Measurements from ENCODE around the gene S100A7. TPM values are rescaled to one million over a fixed set of nuclear protein-coding genes. Genes with fewer than 3 reads are reported as not detected.
"Not testable (repeated sequence)": the region's sequence is repeated elsewhere in the genome, so short reads cannot be mapped to it uniquely, and the experiment has no call there.

The S100A7 gene
- total and polyA plus RNA-seq, 2 donors (not counting 1 experiment from before 2014, with no cell fraction given) = not detected

GRCh38 chr1:153466908-153467307, 6.5 kb upstream of the S100A7 start:
- no peaks in the 10 kb centered on the region for H3K9me3 ChIP-seq (ENCODE audit: control insufficient read depth, insufficient read depth, low read depth, low read length)

DNA sequence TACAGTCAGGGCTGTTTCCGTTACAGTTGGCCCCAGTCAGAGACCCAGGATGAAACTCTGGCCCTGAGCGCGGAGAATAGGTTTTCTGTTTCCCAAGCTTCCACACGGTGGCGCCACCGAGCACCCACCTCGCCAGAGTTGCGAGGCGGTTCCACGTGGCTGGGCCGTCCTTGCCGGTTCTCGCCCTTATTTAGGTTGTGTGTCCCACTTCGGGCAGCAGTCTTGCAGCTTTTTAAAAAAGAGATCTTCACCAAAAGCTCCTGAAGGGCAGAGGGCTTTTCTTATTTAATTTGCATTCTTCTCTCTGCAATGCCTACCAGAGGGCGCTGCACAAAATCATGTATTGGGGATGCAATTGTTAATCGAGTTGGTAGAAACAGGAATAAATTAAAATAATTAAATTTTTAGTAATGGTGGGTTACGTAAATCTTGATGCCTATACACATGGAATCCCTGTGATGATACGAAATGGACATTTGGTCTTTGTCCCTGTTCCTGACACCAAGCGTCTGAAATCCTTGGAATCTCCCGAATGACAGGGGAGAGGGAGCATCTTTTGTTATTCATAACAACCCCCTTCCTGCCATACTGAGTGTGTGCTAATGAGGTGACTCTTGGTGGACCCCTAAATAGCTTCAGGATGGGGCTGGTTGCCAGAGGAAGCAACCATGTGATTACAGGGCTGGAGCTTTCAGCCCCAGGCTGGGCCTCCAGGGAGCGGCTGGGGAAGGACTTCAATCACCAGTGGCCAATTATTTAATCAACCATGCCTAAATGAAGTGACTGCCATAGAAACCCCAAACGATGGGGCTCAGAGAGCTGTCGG, 5.6 kb upstream of the S100A7 start:
- H3K4me1 ChIP-seq (ENCODE audit: control insufficient read depth, extremely low read depth, insufficient read depth, low read length) = peaks cover 5% of the 10 kb centered on the region
- DNase-seq (ENCODE audit: low read depth in 2 of 2) = peak; percentile 19 to 29
- H3K27me3 ChIP-seq (ENCODE audit: control insufficient read depth, insufficient read depth, low read length) = peaks cover 5% of the 10 kb centered on the region
- H4K20me1 ChIP-seq (ENCODE audit: control insufficient read depth, extremely low read depth, insufficient read depth, low read length) = no peaks in the 10 kb centered on the region
- H3K9ac ChIP-seq (ENCODE audit: insufficient read depth, low read length) = no peak overlapping the region
- no peaks in the 10 kb centered on the region for H3K9me3 ChIP-seq (ENCODE audit: control insufficient read depth, insufficient read depth, low read depth, low read length)
- no peaks in the 10 kb centered on the region for H3K79me2 ChIP-seq (ENCODE audit: control insufficient read depth, insufficient read depth, low read length)
- H3K27ac ChIP-seq (ENCODE audit: insufficient read depth, low read length) = no peak overlapping the region
- H3K36me3 ChIP-seq (ENCODE audit: control insufficient read depth, insufficient read depth, low read length) = no peaks in the 10 kb centered on the region
- H2AFZ ChIP-seq (ENCODE audit: low read length) = no peak overlapping the region
- H3K4me2 ChIP-seq (ENCODE audit: extremely low read depth, insufficient read depth, low read length) = no peak overlapping the region
- H3K4me3 ChIP-seq (replicated peaks in 1 of 4; ENCODE audit: control extremely low read depth in 1 of 4, insufficient read depth in 1 of 4, low read depth in 3 of 4, low read length in 4 of 4) = no peak overlapping the region
- no peak for TF ChIP-seq EZH2 (IDR thresholded peaks at IDR 0.05; ENCODE audit: low read length, missing control alignments)
- TF ChIP-seq, protein P1, sequence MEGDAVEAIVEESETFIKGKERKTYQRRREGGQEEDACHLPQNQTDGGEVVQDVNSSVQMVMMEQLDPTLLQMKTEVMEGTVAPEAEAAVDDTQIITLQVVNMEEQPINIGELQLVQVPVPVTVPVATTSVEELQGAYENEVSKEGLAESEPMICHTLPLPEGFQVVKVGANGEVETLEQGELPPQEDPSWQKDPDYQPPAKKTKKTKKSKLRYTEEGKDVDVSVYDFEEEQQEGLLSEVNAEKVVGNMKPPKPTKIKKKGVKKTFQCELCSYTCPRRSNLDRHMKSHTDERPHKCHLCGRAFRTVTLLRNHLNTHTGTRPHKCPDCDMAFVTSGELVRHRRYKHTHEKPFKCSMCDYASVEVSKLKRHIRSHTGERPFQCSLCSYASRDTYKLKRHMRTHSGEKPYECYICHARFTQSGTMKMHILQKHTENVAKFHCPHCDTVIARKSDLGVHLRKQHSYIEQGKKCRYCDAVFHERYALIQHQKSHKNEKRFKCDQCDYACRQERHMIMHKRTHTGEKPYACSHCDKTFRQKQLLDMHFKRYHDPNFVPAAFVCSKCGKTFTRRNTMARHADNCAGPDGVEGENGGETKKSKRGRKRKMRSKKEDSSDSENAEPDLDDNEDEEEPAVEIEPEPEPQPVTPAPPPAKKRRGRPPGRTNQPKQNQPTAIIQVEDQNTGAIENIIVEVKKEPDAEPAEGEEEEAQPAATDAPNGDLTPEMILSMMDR (conservative IDR thresholded peaks at IDR 0.05 in 1 of 2, IDR thresholded peaks at IDR 0.05 in 1 of 2; ENCODE audit: low read depth in 1 of 2, low read length in 2 of 2) = peak; percentile 51 to 68

More at GRCh38 chr1:153466908-153467307, 6.5 kb upstream of the S100A7 start:
- Histone ChIP-seq H3K4me1 (ENCODE audit: control insufficient read depth, extremely low read depth, insufficient read depth, low read length) (peaks cover 5% of the 10 kb centered on the region), H3K9ac (ENCODE audit: insufficient read depth, low read length) (no peak overlapping the region), H3K36me3 (ENCODE audit: control insufficient read depth, insufficient read depth, low read length) (no peaks in the 10 kb centered on the region), H3K27me3 (ENCODE audit: control insufficient read depth, insufficient read depth, low read length) (peaks cover 1% of the 10 kb centered on the region), H3K79me2 (ENCODE audit: control insufficient read depth, insufficient read depth, low read length) (no peaks in the 10 kb centered on the region), H4K20me1 (ENCODE audit: control insufficient read depth, extremely low read depth, insufficient read depth, low read length) (no peaks in the 10 kb centered on the region), H3K27ac (ENCODE audit: insufficient read depth, low read length) (no peak overlapping the region), H3K4me3 (replicated peaks in 1 of 4; ENCODE audit: control extremely low read depth in 1 of 4, insufficient read depth in 1 of 4, low read depth in 3 of 4, low read length in 4 of 4) (no peak overlapping the region), H3K4me2 (ENCODE audit: extremely low read depth, insufficient read depth, low read length) (no peak overlapping the region), H2AFZ (ENCODE audit: low read length) (no peak overlapping the region)
- peak in 1 of 2 donors; percentile 76 for DNase-seq (ENCODE audit: low read depth in 2 of 2)
- no peak for TF ChIP-seq EZH2 (IDR thresholded peaks at IDR 0.05; ENCODE audit: low read length, missing control alignments)
- TF ChIP-seq, protein P1 (conservative IDR thresholded peaks at IDR 0.05 in 1 of 2, IDR thresholded peaks at IDR 0.05 in 1 of 2; ENCODE audit: low read depth in 1 of 2, low read length in 2 of 2) = no peak

DNA sequence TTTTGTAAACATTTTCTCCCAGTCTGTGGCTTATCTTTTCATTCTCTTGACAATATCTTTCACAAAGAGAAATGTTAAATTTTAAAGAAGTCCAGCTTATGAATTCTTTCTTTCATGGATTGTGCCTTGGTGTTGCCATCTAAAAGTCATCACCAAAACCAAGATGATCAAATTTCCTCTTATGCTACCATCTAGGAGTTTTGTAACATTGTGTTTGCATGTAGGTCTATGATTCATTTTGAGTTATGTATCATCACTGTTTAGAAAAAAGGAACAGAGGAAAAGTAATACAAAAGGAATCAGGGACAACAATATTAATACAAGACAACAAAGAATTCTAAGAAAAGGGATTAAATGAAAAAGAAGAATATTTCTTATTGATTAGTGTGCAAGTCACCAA, 2.3 kb upstream of the S100A7 start:
- H3K9me3 ChIP-seq (ENCODE audit: control insufficient read depth, insufficient read depth, low read depth, low read length); H3K4me2 ChIP-seq (ENCODE audit: extremely low read depth, insufficient read depth, low read length); H3K4me1 ChIP-seq (ENCODE audit: control insufficient read depth, extremely low read depth, insufficient read depth, low read length); H3K4me3 ChIP-seq (replicated peaks in 1 of 4; ENCODE audit: control extremely low read depth in 1 of 4, insufficient read depth in 1 of 4, low read depth in 3 of 4, low read length in 4 of 4); H3K27me3 ChIP-seq (ENCODE audit: control insufficient read depth, insufficient read depth, low read length); H3K36me3 ChIP-seq (ENCODE audit: control insufficient read depth, insufficient read depth, low read length); DNase-seq (ENCODE audit: low read depth in 2 of 2); H3K9ac ChIP-seq (ENCODE audit: insufficient read depth, low read length); H3K79me2 ChIP-seq (ENCODE audit: control insufficient read depth, insufficient read depth, low read length); H2AFZ ChIP-seq (ENCODE audit: low read length); H3K27ac ChIP-seq (ENCODE audit: insufficient read depth, low read length); H4K20me1 ChIP-seq (ENCODE audit: control insufficient read depth, extremely low read depth, insufficient read depth, low read length): not testable (repeated sequence)
